Activated T-cell treated with anti-CD3 and anti-CD28 coated beads, Interleukin-2, amount 50 U/mL, for 72 hours (primary cell): Measurements from ENCODE around the gene MAGEF1. TPM values are rescaled to one million over a fixed set of nuclear protein-coding genes. Genes with fewer than 3 reads are reported as not detected.

ENCODE experiments used
- ATAC-seq, 2 donors: fragments of 150-1000 bp; cut with Tn5 transposase; replicated peaks in 1 of 2; 2 replicates each; pipeline ENCODE4 v1.10.0; 2021; ENCODE audit warnings: moderate library complexity in 2 of 2, mild to moderate bottlenecking in 1 of 2
- DNase-seq, 2 donors: peaks; one replicate each; pipeline ENCODE4 v3.0.0; 2021 to 2022; ENCODE audit warnings: mixed read lengths in 1 of 2
- H3K27ac Mint-ChIP-seq: one replicate; pipeline ENCODE4 v1.8.0; 2022; ENCODE audit warnings: mild to moderate bottlenecking, moderate library complexity, mixed read lengths
- H3K27me3 Mint-ChIP-seq: one replicate; pipeline ENCODE4 v1.8.0; 2022; ENCODE audit warnings: low read depth, mixed read lengths
- H3K36me3 Mint-ChIP-seq, 2 donors: one replicate each; pipeline ENCODE4 v1.8.0; 2022; ENCODE audit warnings: mixed read lengths in 2 of 2, mild to moderate bottlenecking in 1 of 2; ENCODE audit not compliant: insufficient read depth in 2 of 2
- H3K4me1 Mint-ChIP-seq: one replicate; pipeline ENCODE4 v1.8.0; 2022; ENCODE audit warnings: low read depth, mixed read lengths
- H3K4me3 Mint-ChIP-seq, 2 donors: one replicate each; pipeline ENCODE4 v1.8.0; 2022; ENCODE audit warnings: mild to moderate bottlenecking in 2 of 2, mixed read lengths in 2 of 2, moderate library complexity in 2 of 2
- H3K9me3 Mint-ChIP-seq, 2 donors: one replicate each; pipeline ENCODE4 v1.8.0; 2022; ENCODE audit warnings: mixed read lengths in 2 of 2
- total RNA-seq, 2 donors: library from RNA; stranded (reverse); gene quantifications; one replicate each; pipeline ENCODE4 v1.2.3, GENCODE V29; 2022

Gene MAGEF1
- total RNA-seq, 2 donors from 2014 or later, result 27.9 to 28.1 TPM

DNA sequence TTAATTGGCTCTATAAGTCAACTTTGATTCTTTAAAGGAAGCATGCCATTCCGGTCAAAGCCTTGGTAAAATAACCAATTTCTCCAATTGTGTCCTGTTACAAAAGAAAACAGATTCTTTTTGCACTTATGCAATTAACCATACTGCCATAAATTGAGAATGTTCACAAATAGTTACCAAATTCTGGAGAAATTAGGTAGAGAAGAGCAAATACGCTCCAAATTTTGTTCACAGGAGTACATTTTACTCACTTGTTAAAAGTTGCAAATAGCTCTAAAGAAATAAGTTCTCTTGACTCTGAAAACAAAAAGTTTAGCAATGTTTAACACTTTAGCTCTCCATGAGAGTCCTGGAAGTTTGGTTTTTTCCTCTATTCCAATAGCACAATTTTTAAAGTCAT is 11.1 kb downstream of the MAGEF1 start:
- no peaks in the 10 kb centered on the region for H3K27me3 Mint-ChIP-seq
- DNase-seq (no peak), ATAC-seq (no peak)
- H3K27ac Mint-ChIP-seq, result no peak overlapping the region
- H3K4me1 Mint-ChIP-seq, result no peaks in the 10 kb centered on the region
- H3K9me3 Mint-ChIP-seq, result no peaks in the 10 kb centered on the region
- H3K36me3 Mint-ChIP-seq, result peaks cover 0 to 3% of the 10 kb centered on the region in 2 donors
- H3K4me3 Mint-ChIP-seq, result no peak overlapping the region

DNA sequence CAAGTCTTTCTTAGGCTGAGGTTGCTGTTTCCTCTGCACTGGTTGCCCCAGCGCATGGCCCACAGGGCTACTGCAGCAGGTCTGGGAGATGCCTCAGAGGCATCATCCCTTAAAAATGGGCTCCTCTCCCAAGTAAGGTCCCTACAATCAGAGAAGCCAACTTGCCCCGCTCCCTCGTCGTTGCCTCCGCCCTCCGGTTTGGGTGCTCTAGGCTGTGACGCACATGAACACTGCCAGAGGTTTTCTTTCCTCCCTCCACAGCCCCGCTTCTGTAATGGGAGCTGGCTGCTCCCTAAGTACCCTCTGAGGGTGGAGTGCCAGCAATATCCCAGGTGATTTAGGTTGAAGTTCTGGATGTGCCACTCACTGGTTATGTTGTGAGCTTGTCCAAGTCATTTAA is 14.0 kb downstream of the MAGEF1 start:
- ATAC-seq, result no peak
- Mint-ChIP-seq H3K27me3 (peaks cover 8% of the 10 kb centered on the region), H3K4me1 (no peaks in the 10 kb centered on the region), H3K9me3 (no peaks in the 10 kb centered on the region), H3K36me3 (peaks cover 0 to 3% of the 10 kb centered on the region in 2 donors), H3K27ac (no peak overlapping the region), H3K4me3 (no peak overlapping the region)
- no peak for DNase-seq

DNA sequence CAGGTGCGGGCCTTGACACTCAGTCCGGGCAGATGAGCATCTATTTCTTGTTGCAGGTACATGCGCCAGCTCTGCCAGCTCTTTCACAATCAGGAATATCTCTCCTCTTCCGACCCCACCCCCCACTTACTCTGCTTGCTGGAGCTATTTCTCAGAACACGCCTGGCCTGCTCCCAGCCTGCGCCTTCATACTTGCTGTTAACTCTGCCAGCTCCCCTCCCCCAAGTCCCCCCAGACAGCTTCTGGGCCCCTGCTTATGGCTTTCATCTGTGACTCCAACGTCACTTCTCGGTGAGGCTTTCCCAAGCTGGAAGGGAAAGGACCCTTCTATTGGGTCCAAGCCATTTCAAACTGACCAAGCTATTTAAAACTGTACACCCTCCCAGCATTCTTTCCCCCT is 15.2 kb downstream of the MAGEF1 start:
- DNase-seq (no peak), ATAC-seq (no peak)
- H3K36me3 Mint-ChIP-seq, result no peaks in the 10 kb centered on the region
- H3K27ac Mint-ChIP-seq, result no peak overlapping the region
- no peaks in the 10 kb centered on the region for H3K9me3 Mint-ChIP-seq
- H3K4me1 Mint-ChIP-seq, result no peaks in the 10 kb centered on the region
- peaks cover 8% of the 10 kb centered on the region for H3K27me3 Mint-ChIP-seq
- no peak overlapping the region for H3K4me3 Mint-ChIP-seq

DNA sequence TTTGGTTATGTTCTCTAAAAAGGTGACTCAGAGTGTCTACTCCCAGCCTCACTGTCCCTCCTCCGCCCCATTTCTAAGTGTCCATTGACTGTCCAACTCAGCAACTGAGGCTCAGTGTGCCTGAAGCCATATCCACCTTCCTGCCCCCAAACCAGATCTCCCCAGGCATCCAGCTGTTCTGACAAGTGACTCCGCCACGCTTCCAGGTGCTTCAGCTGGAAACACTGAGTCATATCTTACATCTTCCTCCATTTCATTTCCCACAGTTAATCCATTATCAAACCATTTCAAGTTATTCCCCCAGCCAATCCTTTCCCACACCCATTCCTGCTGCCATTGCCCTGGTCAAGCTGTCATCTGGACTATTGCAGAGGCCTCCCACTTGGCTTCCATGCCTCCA is 17.1 kb downstream of the MAGEF1 start:
- H3K36me3 Mint-ChIP-seq, result no peaks in the 10 kb centered on the region
- ATAC-seq (no peak), DNase-seq (no peak)
- H3K4me1 Mint-ChIP-seq, result no peaks in the 10 kb centered on the region
- H3K27me3 Mint-ChIP-seq, result peaks cover 8% of the 10 kb centered on the region
- H3K9me3 Mint-ChIP-seq, result no peaks in the 10 kb centered on the region
- H3K4me3 Mint-ChIP-seq, result no peak overlapping the region
- no peak overlapping the region for H3K27ac Mint-ChIP-seq

DNA sequence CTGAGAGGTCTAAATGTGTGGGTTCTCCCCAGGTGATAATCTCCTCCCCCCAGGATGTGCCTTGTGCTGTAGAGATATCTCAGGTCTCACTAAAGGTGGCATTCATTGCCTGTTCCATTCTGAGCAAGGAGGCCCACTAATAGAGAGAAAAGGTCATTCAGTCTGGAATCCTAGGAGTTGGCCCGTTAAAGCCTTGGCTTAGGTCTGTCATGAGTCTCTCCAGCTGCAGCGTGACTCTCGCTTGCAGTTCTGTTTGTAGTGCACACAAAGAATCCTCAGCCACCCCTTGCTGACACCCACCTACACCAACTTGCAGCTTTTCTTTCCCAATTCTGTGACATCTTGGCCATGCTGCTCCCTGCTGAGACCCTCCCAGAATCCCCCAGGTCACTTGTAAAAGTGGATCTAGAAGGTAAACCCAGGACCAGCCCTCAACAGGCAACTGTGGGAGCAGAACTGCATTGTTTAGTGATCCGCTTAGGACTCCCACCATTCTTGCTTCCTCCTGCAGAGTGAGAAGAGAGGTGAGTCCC is 17.7 kb downstream of the MAGEF1 start:
- Mint-ChIP-seq H3K36me3 (no peaks in the 10 kb centered on the region), H3K27ac (no peak overlapping the region), H3K27me3 (peaks cover 8% of the 10 kb centered on the region), H3K9me3 (no peaks in the 10 kb centered on the region), H3K4me1 (no peaks in the 10 kb centered on the region), H3K4me3 (no peak overlapping the region)
- ATAC-seq, result no peak
- no peak for DNase-seq

DNA sequence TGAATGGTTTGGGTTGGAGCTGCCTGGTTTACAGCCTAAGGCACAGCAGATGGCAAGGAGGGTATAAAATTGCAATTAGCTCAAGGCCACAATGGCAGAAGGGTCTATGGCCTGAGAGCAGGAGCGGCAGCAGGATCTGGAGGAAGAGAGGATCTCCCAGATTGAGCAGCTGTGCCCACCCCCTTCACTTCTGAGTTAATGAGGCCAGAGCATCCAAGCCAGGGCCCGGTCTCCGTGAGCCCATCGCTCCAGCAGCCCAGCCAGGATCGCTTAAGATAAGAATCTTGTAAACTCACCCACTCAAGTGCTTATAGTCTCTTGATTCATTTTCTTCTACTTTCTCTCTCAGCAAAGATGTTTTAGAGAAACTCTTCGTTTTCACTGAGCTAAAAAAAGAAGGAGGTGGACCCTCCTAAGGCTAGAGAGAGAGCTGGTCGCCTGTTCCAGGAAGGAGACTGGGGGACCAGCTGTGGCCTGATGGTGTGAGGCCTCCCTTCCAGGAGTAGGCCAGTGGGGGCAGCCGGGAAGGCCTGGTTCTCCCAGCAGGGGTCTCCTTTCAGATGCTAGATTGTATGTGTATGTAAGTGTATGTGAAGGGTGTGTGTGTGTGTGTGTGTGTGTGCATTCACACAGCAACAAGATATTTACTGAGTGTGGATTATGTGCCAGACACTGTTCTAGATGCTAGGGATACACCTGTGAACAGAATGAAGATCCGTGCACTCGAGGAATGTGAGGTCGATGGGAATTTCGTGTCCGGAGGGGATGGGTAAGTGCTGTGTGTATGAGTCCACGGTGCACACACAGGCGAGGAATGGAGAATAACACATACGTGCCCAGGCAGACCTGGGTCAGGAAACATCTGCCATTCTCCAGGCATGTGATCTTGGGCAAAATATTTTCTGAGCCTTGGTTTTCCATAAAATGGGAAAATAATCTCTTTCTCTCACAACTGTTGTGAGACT is 18.6 kb downstream of the MAGEF1 start:
- Mint-ChIP-seq H3K4me1 (no peaks in the 10 kb centered on the region), H3K27ac (no peak overlapping the region), H3K9me3 (no peaks in the 10 kb centered on the region), H3K4me3 (no peak overlapping the region), H3K36me3 (no peaks in the 10 kb centered on the region), H3K27me3 (peaks cover 12% of the 10 kb centered on the region)
- no peak for DNase-seq
- ATAC-seq, result no peak

DNA sequence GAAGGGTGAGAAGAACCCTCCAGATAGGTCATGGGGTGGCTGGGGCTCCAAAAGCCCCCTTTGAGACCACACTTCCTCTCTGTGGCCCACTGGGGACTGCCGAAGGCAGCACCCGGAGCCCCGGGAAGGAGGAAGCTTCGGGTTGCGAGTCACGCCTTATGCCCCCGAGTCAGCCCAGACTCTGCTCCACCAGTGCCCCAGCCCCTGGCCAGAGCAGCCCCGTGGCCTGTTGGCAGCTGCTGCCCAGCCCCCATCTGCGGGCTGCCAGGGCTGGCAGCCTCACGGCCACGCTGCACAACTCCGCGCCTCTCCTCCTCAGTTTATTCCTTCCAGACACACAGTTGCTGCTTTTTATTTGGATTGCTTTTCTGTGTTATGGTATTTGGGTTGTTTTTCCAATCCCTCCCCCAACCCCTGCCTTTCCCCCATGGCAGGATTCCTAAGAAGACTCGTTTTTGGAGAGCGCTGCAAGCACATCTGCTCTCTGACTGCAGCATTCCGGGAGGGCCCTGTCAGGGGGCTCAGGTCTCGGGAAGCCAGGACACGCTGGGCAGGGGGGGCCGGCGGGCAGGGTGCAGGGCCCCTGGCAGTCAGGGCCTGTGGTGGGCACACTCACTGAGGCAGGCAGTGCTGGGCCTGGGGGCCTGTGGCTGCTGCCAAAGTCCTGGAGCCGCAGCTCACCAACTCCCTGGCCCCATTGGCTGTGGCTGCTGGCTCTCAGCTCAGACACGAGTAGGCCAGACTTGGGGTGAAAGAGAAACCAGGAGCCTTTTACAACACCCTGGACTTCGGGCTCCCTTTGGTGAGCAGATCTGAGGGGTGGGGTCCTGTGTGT is 20.2 kb downstream of the MAGEF1 start:
- no peak overlapping the region for H3K4me3 Mint-ChIP-seq
- no peaks in the 10 kb centered on the region for H3K4me1 Mint-ChIP-seq
- no peaks in the 10 kb centered on the region for H3K36me3 Mint-ChIP-seq
- H3K9me3 Mint-ChIP-seq, result no peaks in the 10 kb centered on the region
- H3K27me3 Mint-ChIP-seq, result peaks cover 15% of the 10 kb centered on the region
- H3K27ac Mint-ChIP-seq, result no peak overlapping the region
- no peak for DNase-seq
- ATAC-seq, result no peak

DNA sequence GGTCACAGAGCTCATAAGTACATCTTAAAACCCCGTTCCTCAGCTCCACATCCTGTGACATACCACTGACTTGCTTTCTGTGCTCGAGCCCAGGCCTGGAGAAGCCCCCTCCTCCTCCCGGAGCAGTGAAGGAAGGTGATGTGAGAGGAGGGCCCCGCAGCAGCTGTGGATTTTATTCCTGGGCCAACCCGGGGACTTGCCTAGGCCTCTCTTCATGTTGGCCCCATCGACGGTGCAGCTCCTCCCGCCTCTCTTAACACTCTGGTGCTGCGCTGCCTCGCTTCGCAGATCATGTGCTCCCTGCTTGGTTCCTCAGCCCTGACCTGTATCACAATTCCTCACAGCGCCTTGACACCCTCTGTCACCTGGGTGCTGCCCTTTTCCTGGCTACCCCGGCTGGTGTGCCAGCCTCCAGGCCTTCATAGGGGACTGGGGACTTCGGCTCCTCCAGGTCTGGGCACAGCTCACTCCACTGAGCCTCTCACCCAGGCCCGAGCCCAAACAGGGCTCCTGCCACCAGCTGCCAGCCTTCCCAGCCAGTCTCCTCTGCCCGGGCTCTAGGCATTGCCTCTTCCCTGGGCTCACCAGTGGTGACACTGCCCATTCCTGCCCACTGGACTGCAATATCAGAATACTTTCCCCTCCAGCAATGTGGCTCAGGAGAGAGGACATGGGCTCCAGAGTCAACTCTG is 21.5 kb downstream of the MAGEF1 start:
- no peak overlapping the region for H3K4me3 Mint-ChIP-seq
- no peaks in the 10 kb centered on the region for H3K36me3 Mint-ChIP-seq
- H3K27me3 Mint-ChIP-seq, result peaks cover 15% of the 10 kb centered on the region
- no peak overlapping the region for H3K27ac Mint-ChIP-seq
- H3K9me3 Mint-ChIP-seq, result no peaks in the 10 kb centered on the region
- H3K4me1 Mint-ChIP-seq, result no peaks in the 10 kb centered on the region
- ATAC-seq (no peak), DNase-seq (no peak)

DNA sequence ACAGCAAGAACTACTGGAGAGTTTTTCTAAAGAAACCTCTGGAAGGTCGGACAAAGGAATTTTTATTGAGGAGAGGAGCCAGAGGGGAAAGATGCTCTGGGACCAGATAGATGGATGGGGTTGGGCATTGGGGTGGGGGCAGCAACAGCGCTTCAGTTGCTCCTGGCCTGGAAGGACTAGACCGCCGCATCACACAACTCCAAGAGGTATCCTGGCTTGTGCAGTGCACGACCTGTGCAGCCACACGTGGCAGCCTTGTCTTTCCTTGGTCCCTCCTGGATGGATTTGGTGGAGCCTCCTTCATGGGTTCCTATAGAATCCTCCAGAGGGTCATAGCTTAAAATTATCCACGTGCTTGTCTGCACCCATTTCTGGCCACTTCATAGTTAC is 23.0 kb downstream of the MAGEF1 start:
- H3K9me3 Mint-ChIP-seq, result no peaks in the 10 kb centered on the region
- H3K27me3 Mint-ChIP-seq, result peaks cover 7% of the 10 kb centered on the region
- H3K36me3 Mint-ChIP-seq, result no peaks in the 10 kb centered on the region
- H3K4me3 Mint-ChIP-seq, result no peak overlapping the region
- H3K27ac Mint-ChIP-seq, result no peak overlapping the region
- no peaks in the 10 kb centered on the region for H3K4me1 Mint-ChIP-seq
- ATAC-seq (no peak), DNase-seq (no peak)

DNA sequence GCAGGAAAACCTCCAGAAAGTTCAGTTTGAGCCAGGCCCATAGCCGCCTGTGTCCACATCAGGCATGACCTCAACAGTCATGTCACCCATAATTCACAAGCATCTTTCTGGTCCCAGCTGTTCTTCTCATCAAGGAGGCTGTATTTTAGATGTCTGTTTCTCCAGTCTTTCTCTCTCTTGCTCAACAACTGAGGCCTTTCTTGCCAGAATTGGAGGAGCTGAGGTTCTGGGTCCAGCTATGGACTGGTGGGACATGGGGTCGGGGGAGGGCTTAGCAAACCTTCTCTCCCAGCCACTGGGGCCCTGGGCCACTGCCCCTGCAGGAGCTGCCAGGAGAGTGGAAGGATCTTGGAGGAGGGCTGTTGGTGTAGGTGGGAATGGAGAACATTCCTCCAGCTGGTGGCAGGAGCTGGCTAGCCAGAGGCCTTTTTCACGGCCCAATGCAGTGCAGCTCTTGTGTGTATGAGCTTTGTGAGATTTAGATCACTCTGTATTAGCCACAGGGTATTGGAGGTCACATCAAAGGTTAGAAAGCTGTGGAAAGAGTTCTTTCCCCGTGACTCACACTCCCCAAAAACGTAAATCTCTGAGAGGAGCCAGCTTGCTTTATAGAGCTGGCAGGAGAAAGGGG is 23.5 kb downstream of the MAGEF1 start:
- Mint-ChIP-seq H3K36me3 (no peaks in the 10 kb centered on the region), H3K4me1 (no peaks in the 10 kb centered on the region), H3K4me3 (no peak overlapping the region), H3K27me3 (peaks cover 7% of the 10 kb centered on the region), H3K27ac (no peak overlapping the region), H3K9me3 (no peaks in the 10 kb centered on the region)
- no peak for DNase-seq
- no peak for ATAC-seq

DNA sequence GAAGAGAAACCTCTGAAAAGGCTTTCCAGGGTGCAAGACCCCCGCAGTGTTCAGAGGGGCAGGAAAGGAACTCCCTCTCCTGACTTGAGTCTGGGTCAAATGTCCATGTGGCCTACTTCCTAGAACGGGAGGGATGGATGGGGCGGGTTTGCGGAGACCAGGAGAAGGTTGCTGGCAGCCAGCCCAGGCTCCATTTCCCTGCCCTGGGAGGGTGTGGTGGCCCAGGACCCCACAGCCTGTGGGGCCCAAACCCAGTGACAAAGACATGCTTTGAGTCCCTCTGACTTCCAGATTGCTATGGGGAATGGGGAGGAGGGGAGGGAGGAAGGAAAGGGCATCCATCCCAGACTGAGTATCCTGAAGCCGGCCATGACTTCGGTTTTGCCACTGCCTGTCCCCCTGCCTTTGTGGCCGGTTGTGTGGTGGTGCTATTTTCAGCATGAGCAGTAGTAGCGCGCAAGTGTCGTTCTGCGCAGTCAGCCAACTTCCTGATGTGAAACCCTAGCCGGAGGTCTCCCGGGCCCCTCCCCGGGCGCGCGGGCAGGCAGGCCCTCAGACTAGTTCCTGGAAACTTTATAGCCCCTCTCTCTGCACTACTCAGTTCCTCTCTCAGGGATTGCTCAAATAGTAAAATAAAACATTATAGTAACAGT is 24.4 kb downstream of the MAGEF1 start:
- H3K4me3 Mint-ChIP-seq, result no peak overlapping the region
- DNase-seq, result no peak
- no peaks in the 10 kb centered on the region for H3K4me1 Mint-ChIP-seq
- no peak for ATAC-seq
- peaks cover 7% of the 10 kb centered on the region for H3K27me3 Mint-ChIP-seq
- H3K9me3 Mint-ChIP-seq, result no peaks in the 10 kb centered on the region
- H3K36me3 Mint-ChIP-seq, result no peaks in the 10 kb centered on the region
- H3K27ac Mint-ChIP-seq, result no peak overlapping the region

DNA sequence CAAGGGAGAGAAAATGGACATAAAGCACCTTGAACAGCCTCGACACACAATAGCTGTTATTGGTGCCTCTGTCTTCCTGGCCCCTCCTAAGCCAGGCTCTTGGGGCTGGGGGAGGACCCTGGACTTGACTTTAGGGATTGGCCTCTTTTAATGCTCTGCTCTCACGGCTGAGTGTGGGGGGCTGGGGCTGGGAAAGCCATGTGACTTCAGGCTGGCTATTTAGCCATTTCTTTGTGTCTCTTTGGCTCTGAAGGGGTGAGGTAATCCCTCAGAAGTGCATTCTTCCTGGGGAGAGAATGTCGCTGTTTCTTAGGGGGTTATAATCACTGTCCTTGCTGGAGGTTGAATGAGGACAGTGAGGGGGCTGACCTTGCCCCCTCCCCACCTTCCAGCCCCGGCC is 26.2 kb downstream of the MAGEF1 start:
- no peaks in the 10 kb centered on the region for H3K36me3 Mint-ChIP-seq
- ATAC-seq (no peak), DNase-seq (no peak)
- H3K4me3 Mint-ChIP-seq, result no peak overlapping the region
- H3K27ac Mint-ChIP-seq, result no peak overlapping the region
- H3K9me3 Mint-ChIP-seq, result no peaks in the 10 kb centered on the region
- no peaks in the 10 kb centered on the region for H3K4me1 Mint-ChIP-seq
- peaks cover 7% of the 10 kb centered on the region for H3K27me3 Mint-ChIP-seq
